Cortex of kidney (tissue), 1 donor: Measurements from ENCODE around the gene C5.

ENCODE experiments used
- DNase-seq: peaks from one replicate; lab custom pipeline; 2025; lab: John Stamatoyannopoulos, UW

The C5 gene

GRCh38 chr9:120924698-120925534 lies 125.2 kb downstream of the C5 start:
- no peak for DNase-seq

GRCh38 chr9:120923620-120924328 lies 126.3 kb downstream of the C5 start:
- DNase-seq = no peak

GRCh38 chr9:120922404-120923195 lies 127.5 kb downstream of the C5 start:
- no peak for DNase-seq

- DNase-seq = no peak
Observed at GRCh38 chr9:120921661-120922181, 128.4 kb downstream of the C5 start.

GRCh38 chr9:120920806-120921178 lies 129.3 kb downstream of the C5 start:
- DNase-seq = no peak

GRCh38 chr9:120919843-120920805 lies 130.0 kb downstream of the C5 start:
- DNase-seq = no peak

GRCh38 chr9:120918931-120919842 lies 130.9 kb downstream of the C5 start:
- DNase-seq = no peak

- DNase-seq = no peak
Observed at GRCh38 chr9:120917929-120918762, 131.9 kb downstream of the C5 start.

- DNase-seq = no peak
Observed at GRCh38 chr9:120916991-120917880, 132.8 kb downstream of the C5 start.

- no peak for DNase-seq
Observed at GRCh38 chr9:120916588-120916987, 133.5 kb downstream of the C5 start.

- DNase-seq = no peak
Observed at GRCh38 chr9:120915854-120916470, 134.1 kb downstream of the C5 start.

- DNase-seq = no peak
Observed at GRCh38 chr9:120914953-120915352, 135.1 kb downstream of the C5 start.

GRCh38 chr9:120914396-120914795 lies 135.7 kb downstream of the C5 start:
- DNase-seq = no peak

GRCh38 chr9:120913647-120914264 lies 136.3 kb downstream of the C5 start:
- DNase-seq = no peak

GRCh38 chr9:120912958-120913646 lies 137.0 kb downstream of the C5 start:
- no peak for DNase-seq

- no peak for DNase-seq
Observed at GRCh38 chr9:120911295-120911837, 138.7 kb downstream of the C5 start.
